ENCODE data around the gene CPVL.

- TF ChIP-seq CTCF (conservative IDR thresholded peaks at IDR 0.05), result no peak
- no peak for TF ChIP-seq ZFX (IDR thresholded peaks at IDR 0.05)
These were observed 140.9 kb downstream of the CPVL start for GRCh38 chr7:29005406-29005805.

All from C4-2B (cell line).